Middle frontal gyrus (tissue), 1 donor: Measurements from ENCODE around the gene CT45A9.
"Not testable (repeated sequence)": the region's sequence is repeated elsewhere in the genome, so short reads cannot be mapped to it uniquely, and the experiment has no call there.

Experiments used
- DNase-seq: peaks from one replicate; pipeline ENCODE4 v3.0.0-alpha.2; 2015; ENCODE audit warnings: low spot score; ENCODE audit errors: extremely low spot score

Gene CT45A9, protein sequence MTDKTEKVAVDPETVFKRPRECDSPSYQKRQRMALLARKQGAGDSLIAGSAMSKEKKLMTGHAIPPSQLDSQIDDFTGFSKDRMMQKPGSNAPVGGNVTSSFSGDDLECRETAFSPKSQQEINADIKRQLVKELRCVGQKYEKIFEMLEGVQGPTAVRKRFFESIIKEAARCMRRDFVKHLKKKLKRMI

GRCh38 chrX:135871712-135872111, at the start of gene CT45A9:
CT45A9 (minus strand) TSS chrX:135871812; CDS start chrX:135868061, 3,751 bp downstream.
- not testable (repeated sequence) for DNase-seq

DNA sequence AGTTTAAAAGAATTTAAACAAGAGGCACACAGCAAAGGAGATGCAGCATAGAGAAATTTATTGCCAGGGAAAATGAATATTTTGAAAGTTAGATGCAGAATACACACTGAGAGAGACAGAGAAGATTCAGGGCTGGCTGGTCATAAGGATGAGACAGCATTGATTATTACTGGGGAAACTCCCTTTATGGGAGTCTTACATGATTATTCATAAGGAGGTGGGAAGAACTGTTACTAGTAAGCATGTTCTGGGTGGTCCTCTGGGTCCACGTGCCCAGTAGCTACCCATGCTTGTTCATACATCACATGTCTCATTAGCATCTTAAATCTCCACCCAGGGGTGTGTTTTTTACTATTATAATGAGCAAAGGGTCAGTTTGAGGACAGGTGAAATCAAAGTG, 48.9 kb upstream of the CT45A9 start:
- not testable (repeated sequence) for DNase-seq

GRCh38 chrX:135914404-135914803, 42.8 kb upstream of the CT45A9 start:
- no peak for DNase-seq

DNA sequence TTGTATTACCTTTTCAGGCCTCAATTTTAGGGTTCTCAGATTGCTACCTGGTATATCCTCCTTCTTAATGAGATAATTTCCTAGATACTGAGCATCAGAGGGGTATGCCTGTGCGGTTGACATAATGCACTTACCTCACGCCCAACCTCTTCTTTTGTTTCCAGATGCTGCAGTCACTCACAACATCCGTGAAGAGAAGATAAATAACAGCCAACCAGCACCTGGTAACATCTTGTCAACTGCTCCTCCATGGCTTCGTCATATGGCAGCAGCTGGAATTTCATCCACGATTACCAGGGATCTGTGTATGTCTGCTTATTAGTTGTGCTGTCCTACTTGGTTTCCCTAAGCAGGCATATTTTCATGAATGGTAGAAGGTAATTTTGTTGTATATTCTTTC, 38.6 kb upstream of the CT45A9 start:
- DNase-seq, result no peak

GRCh38 chrX:135893294-135893817, 21.7 kb upstream of the CT45A9 start, which contains the start of the genes CT45A10 and SAGE1:
CT45A10 (minus strand) TSS chrX:135893444; CDS start chrX:135885344, 8,100 bp downstream.
SAGE1 (plus strand) TSS chrX:135893716; CDS start chrX:135896243, 2,527 bp downstream.
- no peak for DNase-seq

DNA sequence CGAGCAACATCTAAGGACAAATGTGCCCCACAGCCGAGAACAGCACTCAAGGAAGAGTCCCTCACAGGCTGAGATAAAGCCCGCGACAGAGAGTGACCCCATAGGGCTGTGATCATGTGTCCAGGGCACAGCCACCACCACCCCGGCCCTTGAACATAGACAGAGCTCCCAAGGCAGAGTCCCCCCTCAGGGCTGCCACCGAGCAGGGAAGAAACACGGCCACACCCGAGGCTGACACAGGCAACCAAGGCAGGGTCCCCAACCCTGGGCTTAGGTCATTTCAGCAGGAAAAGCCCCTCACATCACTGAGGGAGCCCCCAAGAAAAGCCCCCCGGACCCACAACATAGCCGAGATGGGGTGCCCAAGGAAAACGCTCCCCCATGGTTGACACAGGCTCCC, 21.2 kb upstream of the CT45A9 start:
- no peak for DNase-seq

DNA sequence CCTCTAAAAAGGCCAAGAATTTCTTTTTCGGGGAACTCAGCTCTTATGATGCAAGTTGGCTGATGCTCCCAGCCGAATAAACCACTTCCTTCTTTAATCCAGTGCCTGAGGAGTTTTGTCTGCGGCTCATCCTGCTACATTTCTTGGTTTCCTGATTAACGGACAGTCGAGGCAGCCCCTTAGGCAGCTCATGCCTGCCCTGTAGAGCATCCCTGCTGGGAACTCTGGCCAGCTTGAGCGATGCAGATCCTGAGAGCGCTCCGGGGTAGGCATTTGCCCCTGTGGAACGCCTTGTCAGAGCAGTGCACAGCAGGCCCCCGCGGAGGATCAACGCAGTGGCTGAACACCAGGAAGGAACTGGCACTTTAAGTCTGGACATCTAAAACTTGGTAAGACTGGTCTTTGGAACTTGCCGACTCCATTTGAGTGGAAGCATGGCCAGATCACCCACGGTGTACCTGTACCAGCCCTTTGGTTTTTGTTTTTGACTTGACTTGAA, 18.5 kb upstream of the CT45A9 start:
- DNase-seq, result no peak

GRCh38 chrX:135888976-135889375, 17.4 kb upstream of the CT45A9 start:
- DNase-seq, result not testable (repeated sequence)

- DNase-seq, result not testable (repeated sequence)
Measured at GRCh38 chrX:135888230-135888629, 16.6 kb upstream of the CT45A9 start.

- DNase-seq, result not testable (repeated sequence)
Measured at GRCh38 chrX:135882741-135883140, 11.1 kb upstream of the CT45A9 start.

- DNase-seq, result not testable (repeated sequence)
Measured at GRCh38 chrX:135854438-135854837, 17.2 kb downstream of the CT45A9 start, which contains the start of gene CT45A8. CT45A8 (minus strand) TSS chrX:135854538; CDS start chrX:135850783, 3,755 bp downstream.

GRCh38 chrX:135837180-135837579, 34.4 kb downstream of the CT45A9 start, which contains the start of gene CT45A7:
CT45A7 (minus strand) TSS chrX:135837280; CDS start chrX:135833533, 3,747 bp downstream.
- DNase-seq, result not testable (repeated sequence)

- DNase-seq, result not testable (repeated sequence)
Measured at GRCh38 chrX:135819912-135820311, 51.7 kb downstream of the CT45A9 start, which contains the start of gene CT45A2. CT45A2 (minus strand) TSS chrX:135820012; CDS start chrX:135816265, 3,747 bp downstream.
